Measurements from ENCODE around the gene CALCOCO1. TPM values are rescaled to one million over a fixed set of nuclear protein-coding genes. Genes with fewer than 3 reads are reported as not detected.

The CALCOCO1 gene
- polyA plus RNA-seq, 1 experiment = 124 TPM

DNA sequence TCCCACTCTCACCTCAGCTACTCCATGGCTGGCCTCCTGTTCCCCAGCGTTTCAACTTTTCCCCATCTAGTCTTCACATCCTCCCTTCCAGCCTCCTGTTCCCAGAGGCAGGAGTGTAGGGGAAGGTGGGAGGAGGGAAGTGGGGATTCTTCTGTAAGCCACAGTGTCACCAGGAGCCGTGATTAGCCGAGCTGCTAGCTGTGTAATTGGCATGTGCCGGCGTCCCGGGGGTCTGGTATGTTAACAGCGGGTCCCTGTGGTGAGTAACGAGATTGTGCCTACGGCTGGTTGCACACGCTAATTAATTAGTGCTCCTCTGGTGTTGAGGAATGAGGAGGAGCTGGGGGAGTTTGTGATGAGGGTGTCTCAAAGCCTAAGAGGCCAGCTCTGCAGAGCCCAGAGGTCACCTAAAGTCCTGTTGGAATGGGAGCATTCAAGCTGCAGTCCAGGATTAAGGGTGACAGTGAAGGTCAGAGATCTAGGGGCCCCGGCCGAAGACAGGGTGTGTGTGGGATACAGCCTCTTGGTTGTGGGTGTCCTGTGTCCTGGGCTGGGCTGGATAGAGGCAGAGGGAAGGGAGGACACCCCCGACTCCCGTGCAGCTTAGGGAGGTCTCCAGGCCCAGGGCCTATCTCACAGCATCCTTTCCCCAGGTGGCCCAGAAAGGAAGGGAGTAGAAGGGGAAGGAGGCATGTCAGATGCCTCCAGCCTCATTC is 10.0 kb upstream of the CALCOCO1 start:
- CTCF ChIA-PET = interaction anchor here (2.0 to 17.3 kb wide), 2 partner anchors 8 to 35 kb away, joined by 13 to 439 read pairs; no protein-coding TSS in a partner anchor
- POLR2A ChIA-PET = no interaction called here
- Histone ChIP-seq H3K4me3 (ENCODE audit: low read depth, low read length) (no peak overlapping the region), H3K27ac (ENCODE audit: low read depth, low read length) (no peak overlapping the region), H3K9me3 (ENCODE audit: control insufficient read depth, insufficient read depth, low read length) (no peaks in the 10 kb centered on the region), H3K27me3 (ENCODE audit: control insufficient read depth, insufficient read depth, low read length) (peaks cover 64% of the 10 kb centered on the region)
- no peak for TF ChIP-seq CTCF (IDR thresholded peaks at IDR 0.05; ENCODE audit: low read depth, low read length)
- no peak for DNase-seq (ENCODE audit: low read depth, low spot score)

DNA sequence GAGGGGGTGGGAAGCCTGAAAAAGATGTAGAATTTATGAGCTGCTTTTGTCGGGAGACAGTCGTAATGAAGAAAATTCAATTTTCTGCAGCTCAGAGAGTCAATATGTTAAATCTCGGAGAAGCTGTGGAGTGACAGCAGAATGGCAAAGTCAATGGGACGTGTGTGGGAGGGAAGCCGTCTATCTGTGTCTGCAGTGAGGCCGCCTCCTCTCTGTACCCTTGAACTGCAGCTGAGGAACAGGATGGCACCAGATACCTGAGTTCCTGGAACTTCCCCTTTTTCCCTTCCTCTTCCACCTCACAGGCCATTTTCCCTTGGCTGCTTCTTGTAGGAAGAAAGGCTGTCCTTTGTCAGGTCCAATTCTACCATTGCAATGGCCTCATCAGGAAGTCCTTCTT is 9.3 kb upstream of the CALCOCO1 start:
- H3K27me3 ChIP-seq (ENCODE audit: control insufficient read depth, insufficient read depth, low read length) = peaks cover 60% of the 10 kb centered on the region
- no peak overlapping the region for H3K4me3 ChIP-seq (ENCODE audit: low read depth, low read length)
- no peak for TF ChIP-seq CTCF (IDR thresholded peaks at IDR 0.05; ENCODE audit: low read depth, low read length)
- no peaks in the 10 kb centered on the region for H3K9me3 ChIP-seq (ENCODE audit: control insufficient read depth, insufficient read depth, low read length)
- no peak overlapping the region for H3K27ac ChIP-seq (ENCODE audit: low read depth, low read length)
- ChIA-PET CTCF (interaction anchor here (2.0 to 17.3 kb wide), 3 partner anchors 8 to 34 kb away, joined by 13 to 439 read pairs (median 17); no protein-coding TSS in a partner anchor), POLR2A (no interaction called here)
- no peak for DNase-seq (ENCODE audit: low read depth, low spot score)

GRCh38 chr12:53735556-53735955 is 8.3 kb upstream of the CALCOCO1 start:
- CTCF ChIA-PET = interaction anchor here (0.6 to 17.3 kb wide), 5 partner anchors 10 to 978 kb away, joined by 3 to 439 read pairs (median 4); no protein-coding TSS in a partner anchor
- TF ChIP-seq CTCF (IDR thresholded peaks at IDR 0.05; ENCODE audit: low read depth, low read length) = no peak
- POLR2A ChIA-PET = no interaction called here
- Histone ChIP-seq H3K27me3 (ENCODE audit: control insufficient read depth, insufficient read depth, low read length) (peaks cover 57% of the 10 kb centered on the region), H3K27ac (ENCODE audit: low read depth, low read length) (no peak overlapping the region), H3K4me3 (ENCODE audit: low read depth, low read length) (no peak overlapping the region), H3K9me3 (ENCODE audit: control insufficient read depth, insufficient read depth, low read length) (no peaks in the 10 kb centered on the region)
- no peak for DNase-seq (ENCODE audit: low read depth, low spot score)

GRCh38 chr12:53734425-53734824 is 7.2 kb upstream of the CALCOCO1 start:
- CTCF ChIA-PET = interaction anchor here (0.6 to 17.3 kb wide), 5 partner anchors 11 to 480 kb away, joined by 3 to 439 read pairs (median 3); no protein-coding TSS in a partner anchor

More at GRCh38 chr12:53734425-53734824, 7.2 kb upstream of the CALCOCO1 start:
- POLR2A ChIA-PET = no interaction called here
- no peak overlapping the region for H3K27ac ChIP-seq (ENCODE audit: low read depth, low read length)
- peaks cover 46% of the 10 kb centered on the region for H3K27me3 ChIP-seq (ENCODE audit: control insufficient read depth, insufficient read depth, low read length)
- no peak overlapping the region for H3K4me3 ChIP-seq (ENCODE audit: low read depth, low read length)
- no peak for TF ChIP-seq CTCF (IDR thresholded peaks at IDR 0.05; ENCODE audit: low read depth, low read length)
- H3K9me3 ChIP-seq (ENCODE audit: control insufficient read depth, insufficient read depth, low read length) = no peaks in the 10 kb centered on the region
- DNase-seq (ENCODE audit: low read depth, low spot score) = no peak
